K562 (cell line): ENCODE results near the gene LIMCH1. TPM values are rescaled to one million over a fixed set of nuclear protein-coding genes. Genes with fewer than 3 reads are reported as not detected.

Experiments
- ATAC-seq: fragments of 200-7000 bp; cut with Tn5 transposase; 3 replicates; pipeline ENCODE4 v1.9.1; 2020; ENCODE audit warnings: moderate library complexity
- BruUV-seq: library from RNA; stranded (reverse); fragments of 400-500 nt; replicated peaks from 2 replicates; lab custom pipeline; 2021; lab: Mats Ljungman, UMichigan
- CTCF ChIA-PET: fragments of 300-600 bp; formaldehyde crosslinking; extraction: SDS; loops from one replicate; lab custom pipeline; 2021; ENCODE audit warnings: low intra/inter-chr PET ratio; lab: Yijun Ruan, JAX
- POLR2A ChIA-PET: fragments of 300-600, 350-650 bp; sonication (Branson Sonifier 250); formaldehyde crosslinking; extraction: SDS; loops from one replicate; lab custom pipeline; 2021; ENCODE audit warnings: antibody characterized with exemption, inconsistent platforms; lab: Yijun Ruan, JAX
- DNase-seq, 4 experiments: peaks; one replicate each; pipeline versions ENCODE4 v3.0.0 to v3.0.0-alpha.2; 2011 to 2018; ENCODE audit warnings: low spot score in 3 of 4, mixed read lengths in 3 of 4; ENCODE audit errors: extremely low read depth in 1 of 4
- FAIRE-seq: peaks from 2 replicates; lab custom pipeline; 2011; peaks lifted over from hg19 to GRCh38; lab: Jason Lieb, UNC
- H2AFZ ChIP-seq: 2 replicates; pipeline ENCODE4 v1.6.0; 2011; ENCODE audit warnings: low read depth, low read length, control low read depth, inconsistent platforms
- H3K27ac ChIP-seq: fragments of 200-600 bp; 3 replicates; pipeline ENCODE4 v1.8.0; 2011; ENCODE audit warnings: low read depth, mild to moderate bottlenecking, control low read depth, inconsistent platforms, low read length, moderate library complexity, mixed read lengths; ENCODE audit errors: extremely low read depth
- H3K27me3 ChIP-seq, 2 experiments: fragments of 300-600 bp in 1 of 2; 2 replicates in 1 of 2; 3 replicates in 1 of 2; pipeline versions ENCODE4 v1.6.0 to v1.8.0; 2011; ENCODE audit warnings: inconsistent platforms in 2 of 2, low read length in 2 of 2, mild to moderate bottlenecking in 1 of 2, mixed read lengths in 1 of 2, moderate library complexity in 1 of 2; ENCODE audit not compliant: control insufficient read depth in 2 of 2, insufficient read depth in 2 of 2
- H3K36me3 ChIP-seq: fragments of 300-600 bp; 3 replicates; pipeline ENCODE4 v1.8.0; 2011; ENCODE audit warnings: mild to moderate bottlenecking, low read length, inconsistent platforms; ENCODE audit not compliant: control insufficient read depth, insufficient read depth
- H3K4me1 ChIP-seq, 2 experiments: fragments of 200-600 bp in 1 of 2; replicated peaks in 1 of 2; 2 replicates in 1 of 2; 3 replicates in 1 of 2; pipeline versions ENCODE4 v1.5.1 to v1.8.0; 2011; ENCODE audit warnings: inconsistent platforms in 2 of 2, low read length in 2 of 2, mild to moderate bottlenecking in 1 of 2, mixed read lengths in 1 of 2, moderate library complexity in 1 of 2; ENCODE audit not compliant: control insufficient read depth in 2 of 2, insufficient read depth in 2 of 2
- H3K4me2 ChIP-seq: 2 replicates; pipeline ENCODE4 v1.6.1; 2011; ENCODE audit warnings: low read length, control low read depth, inconsistent platforms, mixed read lengths; ENCODE audit not compliant: insufficient read depth
- H3K4me3 ChIP-seq: fragments of 200-600 bp; sonication (generic), shearing (Covaris generic); 2 replicates; pipeline ENCODE4 v1.5.1; 2016; ENCODE audit warnings: control low read depth, inconsistent platforms
- H3K79me2 ChIP-seq: fragments of 200-600 bp; 3 replicates; pipeline ENCODE4 v1.8.0; 2011; ENCODE audit warnings: low read length, inconsistent platforms; ENCODE audit not compliant: control insufficient read depth, insufficient read depth
- H3K9ac ChIP-seq, 2 experiments: 2 replicates each; pipeline versions ENCODE4 v1.6.0 to v1.6.1; 2011; ENCODE audit warnings: low read depth in 2 of 2, low read length in 2 of 2, control low read depth in 1 of 2, inconsistent platforms in 1 of 2, mild to moderate bottlenecking in 1 of 2, mixed read lengths in 1 of 2; ENCODE audit not compliant: insufficient read depth in 1 of 2
- H3K9me1 ChIP-seq: one replicate; pipeline ENCODE4 v1.6.0; 2011; ENCODE audit warnings: inconsistent platforms, mild to moderate bottlenecking, low read length, moderate library complexity; ENCODE audit not compliant: control insufficient read depth, insufficient read depth
- H3K9me3 ChIP-seq: replicated peaks from 2 replicates; pipeline ENCODE4 v1.5.1; 2011; ENCODE audit warnings: low read depth, low read length, inconsistent platforms; ENCODE audit not compliant: control insufficient read depth, insufficient read depth
- H4K20me1 ChIP-seq: replicated peaks from 2 replicates; pipeline ENCODE4 v1.6.1; 2011; ENCODE audit warnings: low read length, inconsistent platforms, mixed read lengths; ENCODE audit not compliant: control insufficient read depth, insufficient read depth
- ARID3B ChIP-seq: fragments of 250-450 bp; sonication (Bioruptor Pico); IDR thresholded peaks from 2 replicates; pipeline ENCODE4 v1.4.0; 2020; ENCODE audit warnings: borderline replicate concordance
- GABPB2 ChIP-seq: fragments of 250-450 bp; sonication (Bioruptor Pico); conservative IDR thresholded peaks from 2 replicates; pipeline ENCODE4 v1.5.1; 2021; ENCODE audit warnings: mild to moderate bottlenecking
- MAFF ChIP-seq: IDR thresholded peaks from 2 replicates; pipeline ENCODE4 v1.6.1; 2012; ENCODE audit warnings: low read length, improper control_type of control experiment
- NCOA2 ChIP-seq, 2 experiments: fragments of 450-650 bp; IDR thresholded peaks; 2 replicates each; pipeline ENCODE4 v1.6.1; 2018; ENCODE audit warnings: mild to moderate bottlenecking in 2 of 2, moderate library complexity in 1 of 2; ENCODE audit not compliant: partially characterized antibody in 2 of 2
- NFRKB ChIP-seq: fragments of 450-650 bp; IDR thresholded peaks from 2 replicates; pipeline ENCODE4 v1.6.1; 2016; ENCODE audit warnings: low read depth
- WGBS: fragments of 100-300 bp; shearing (Covaris generic); methylation state at CpG from one replicate; pipeline ENCODE4 v1.1.6; 2016; ENCODE audit warnings: low coverage, mixed read lengths; ENCODE audit not compliant: insufficient coverage; ENCODE audit errors: missing lambda C conversion rate; 5-methylcytosine and 5-hydroxymethylcytosine counted together
- in situ Hi-C: fragments of 300-500 bp; cut with MboI; formaldehyde crosslinking; loops from 4 replicates; pipeline ENCODE4 v1.15.0; 2018; ENCODE audit warnings: inconsistent platforms, mixed read lengths
- intact Hi-C: fragments of 100-400 bp; cut with micrococcal nuclease; formaldehyde crosslinking; loops from 2 replicates; pipeline ENCODE4 v1.14.2; 2022
- polyA plus RNA-seq, 8 experiments: library from polyadenylated mRNA; depleted of rRNA in 4 of 8; stranded (reverse) in 5 of 8; unstranded in 3 of 8; fragments of >200 nt; fragmentation: Nextera tagmentation in 2 of 8; fragmentation: Illumina TruSeq in 1 of 8; extraction: Ambion mirVana in 2 of 8; extraction: Trizol in 1 of 8; gene quantifications; 2 replicates each; pipeline versions ENCODE4 v1.2.1 to v1.2.3, GENCODE V29; 2011 to 2014; ENCODE audit warnings: inconsistent platforms in 1 of 8, missing spikeins in 1 of 8
- total RNA-seq, 7 experiments: library from RNA; depleted of rRNA in 6 of 7; stranded (reverse); fragments of >200 nt in 6 of 7; fragmentation: Illumina TruSeq in 2 of 7; extraction: Trizol in 2 of 7; gene quantifications; 2 replicates each; pipeline versions ENCODE4 v1.2.1 to v1.2.3, GENCODE V29; 2011 to 2021; ENCODE audit warnings: low replicate concordance in 1 of 7

The LIMCH1 gene
- total and polyA plus RNA-seq, 9 of the 15 experiments (the other 6 are each of a cell fraction or from before 2014, with no cell fraction given) = 0.35 TPM; not detected in 8

- Histone ChIP-seq H3K27me3 (peaks cover 0 to 8% of the 10 kb centered on the region in 2 experiments; a peak in 1 of 5 replicates), H4K20me1 (no peaks in the 10 kb centered on the region), H3K79me2 (no peaks in the 10 kb centered on the region), H3K4me2 (no peak overlapping the region), H3K4me1 (no peaks in the 10 kb centered on the region), H3K9me3 (no peaks in the 10 kb centered on the region), H3K4me3 (no peak overlapping the region), H3K9ac (no peak overlapping the region), H3K9me1 (no peaks in the 10 kb centered on the region), H3K36me3 (no peaks in the 10 kb centered on the region), H3K27ac (no peak overlapping the region), H2AFZ (no peak overlapping the region)
- 0% methylated on average over 2 of the region's 2 CpGs for WGBS
- in situ Hi-C loops = no loop called here
- no peak for DNase-seq
- FAIRE-seq = no peak
- TF ChIP-seq MAFF (no peak), NFRKB (no peak), ARID3B (CRISPR knock-in tag) (no peak), NCOA2 (IDR thresholded peaks at IDR 0.05; ENCODE audit: partially characterized antibody in 2 of 2) (no peak), GABPB2 (no peak)
- intact Hi-C loops = no loop called here
- POLR2A ChIA-PET = no interaction called here
- no peak for ATAC-seq
- CTCF ChIA-PET = no interaction called here
- BruUV-seq = no TSS peak
Measured at GRCh38 chr4:41622787-41623186, 84.8 kb downstream of the LIMCH1 start.
